Adipose tissue (tissue), 3 donors: Measurements from ENCODE around the gene SNX30. TPM values are rescaled to one million over a fixed set of nuclear protein-coding genes. Genes with fewer than 3 reads are reported as not detected.
A peak's percentile ranks its signal among the peaks of the same experiment; 100 is the strongest.
"Not testable (repeated sequence)": the region's sequence is repeated elsewhere in the genome, so short reads cannot be mapped to it uniquely, and the experiment has no call there.

ENCODE experiments used
- H3K27ac ChIP-seq: one replicate; pipeline ENCODE4 v1.5.1; 2013; ENCODE audit warnings: low read depth, low read length
- WGBS, 3 donors: extraction: QIAGEN DNeasy Blood & Tissue Kit; methylation state at CpG; one replicate each; pipeline ENCODE4 v1.1.7; 2013; 5-methylcytosine and 5-hydroxymethylcytosine counted together
- polyA plus RNA-seq, 3 donors: library from polyadenylated mRNA; stranded (reverse); fragments of 200-250 nt; gene quantifications; one replicate each; pipeline ENCODE4 v1.2.3, GENCODE V29; 2013
- donor health status: healthy with polysubstance abuse.
- donor health status: Bipolar disorder and iron deficiency.
- donor health status: healthy.

The SNX30 gene, protein sequence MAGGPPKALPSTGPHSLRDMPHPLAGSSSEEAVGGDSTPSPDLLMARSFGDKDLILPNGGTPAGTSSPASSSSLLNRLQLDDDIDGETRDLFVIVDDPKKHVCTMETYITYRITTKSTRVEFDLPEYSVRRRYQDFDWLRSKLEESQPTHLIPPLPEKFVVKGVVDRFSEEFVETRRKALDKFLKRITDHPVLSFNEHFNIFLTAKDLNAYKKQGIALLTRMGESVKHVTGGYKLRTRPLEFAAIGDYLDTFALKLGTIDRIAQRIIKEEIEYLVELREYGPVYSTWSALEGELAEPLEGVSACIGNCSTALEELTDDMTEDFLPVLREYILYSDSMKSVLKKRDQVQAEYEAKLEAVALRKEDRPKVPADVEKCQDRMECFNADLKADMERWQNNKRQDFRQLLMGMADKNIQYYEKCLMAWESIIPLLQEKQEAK
- 1 to 10 TPM; 2.2 to 4.2 (median 3.3) TPM for polyA plus RNA-seq

DNA sequence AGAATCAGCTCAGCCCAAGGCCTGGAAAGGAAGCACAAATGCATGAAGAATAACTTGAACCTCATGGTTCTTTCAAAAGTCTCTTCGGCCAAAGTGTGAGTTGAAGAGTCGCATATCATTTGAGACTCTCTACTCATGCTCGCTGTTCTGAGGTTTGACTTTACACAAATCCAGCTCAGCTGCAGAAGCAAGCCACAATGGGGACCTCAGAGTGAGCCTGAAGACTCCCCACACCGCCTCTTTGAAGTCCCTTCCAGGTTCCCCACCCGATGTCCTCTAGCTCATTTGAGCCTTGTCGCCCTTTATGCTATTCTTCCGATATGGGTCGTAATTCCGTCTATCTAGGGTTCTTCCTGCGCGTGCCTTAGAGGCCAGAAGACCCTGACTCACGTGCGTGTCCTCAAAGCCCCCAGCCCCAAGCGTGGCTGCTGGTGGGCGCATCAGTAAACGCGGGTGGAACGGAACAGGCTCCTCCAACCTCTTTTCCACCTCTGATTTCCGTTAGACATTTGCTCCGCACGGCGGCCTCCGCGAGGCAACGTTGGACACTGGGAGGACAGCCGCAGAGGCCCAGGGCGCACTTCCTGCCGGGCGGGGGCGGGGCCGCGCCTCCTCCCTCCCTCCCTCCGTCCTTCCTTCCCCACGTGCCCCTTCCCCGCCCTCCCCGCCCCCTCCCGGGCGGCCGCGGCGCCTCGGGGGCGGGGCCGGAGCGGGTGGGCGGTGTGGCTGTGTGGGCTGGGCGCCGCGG, at the start of gene SNX30:
TSS of gene SNX30 (plus strand) at position 745 of the 748 bp plus-strand sequence. CDS start 242 bp downstream, outside the sequence.
- 6 to 9% (median 7%) methylated on average over 26 to 49 of the region's 49 CpGs for WGBS, 3 donors
- peak within 1 kb of the TSS; percentile 33 for H3K27ac ChIP-seq

DNA sequence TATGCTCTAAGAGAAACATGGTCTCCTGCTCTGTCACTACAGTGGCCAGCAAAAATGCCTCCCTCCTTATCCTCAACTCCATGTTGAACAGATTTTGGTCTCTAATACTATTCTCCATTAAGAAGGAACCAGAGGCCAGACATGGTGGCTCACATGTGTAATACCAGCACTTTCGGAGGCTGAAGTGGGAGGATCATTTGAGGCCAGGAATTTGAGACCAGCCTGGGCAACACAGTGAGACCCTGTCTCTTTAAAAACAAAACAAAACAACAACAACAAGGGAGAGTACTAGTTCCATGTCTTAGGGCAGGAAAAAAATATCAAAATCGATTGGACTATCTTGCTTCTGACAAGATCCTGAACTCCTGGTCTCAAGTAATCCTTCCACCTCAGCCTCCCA, 47.3 kb upstream of the SNX30 start:
- 87 to 97% (median 96%) methylated on average over 2 of the region's 2 CpGs for WGBS, 3 donors
- H3K27ac ChIP-seq = no peak overlapping the region

DNA sequence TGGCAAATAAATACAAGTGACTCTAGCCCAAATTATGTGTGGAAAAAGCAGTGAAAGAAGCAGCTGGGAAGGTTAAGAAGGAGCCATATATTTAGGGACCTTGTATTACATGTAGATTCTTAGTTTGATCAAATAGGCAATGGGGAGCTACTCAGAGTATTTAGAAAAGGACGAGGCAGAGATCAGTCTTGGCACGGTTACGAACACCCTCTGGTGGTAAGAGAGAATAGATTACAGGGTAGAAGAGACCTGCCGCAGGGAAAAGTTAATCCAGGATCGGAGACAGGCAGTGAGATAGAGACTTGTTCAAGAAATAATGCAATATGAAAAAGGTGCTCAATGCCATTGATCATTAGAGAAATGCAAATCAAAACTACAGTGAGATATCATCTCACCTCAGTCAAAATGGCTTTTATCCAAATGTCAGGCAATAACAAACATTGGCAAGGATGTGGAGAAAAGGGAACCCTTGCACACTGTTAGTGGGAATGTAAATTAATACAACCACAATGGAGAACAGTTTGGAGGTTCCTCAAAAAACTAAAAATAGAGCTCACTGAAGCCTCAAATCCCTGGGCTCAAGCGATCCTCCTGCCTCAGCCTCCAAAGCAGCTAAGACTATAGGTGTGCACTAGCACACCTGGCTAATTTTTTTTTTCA, 44.7 kb upstream of the SNX30 start:
- no peak overlapping the region for H3K27ac ChIP-seq
- 30 to 75% (median 67%) methylated on average over 6 of the region's 6 CpGs for WGBS, 3 donors

DNA sequence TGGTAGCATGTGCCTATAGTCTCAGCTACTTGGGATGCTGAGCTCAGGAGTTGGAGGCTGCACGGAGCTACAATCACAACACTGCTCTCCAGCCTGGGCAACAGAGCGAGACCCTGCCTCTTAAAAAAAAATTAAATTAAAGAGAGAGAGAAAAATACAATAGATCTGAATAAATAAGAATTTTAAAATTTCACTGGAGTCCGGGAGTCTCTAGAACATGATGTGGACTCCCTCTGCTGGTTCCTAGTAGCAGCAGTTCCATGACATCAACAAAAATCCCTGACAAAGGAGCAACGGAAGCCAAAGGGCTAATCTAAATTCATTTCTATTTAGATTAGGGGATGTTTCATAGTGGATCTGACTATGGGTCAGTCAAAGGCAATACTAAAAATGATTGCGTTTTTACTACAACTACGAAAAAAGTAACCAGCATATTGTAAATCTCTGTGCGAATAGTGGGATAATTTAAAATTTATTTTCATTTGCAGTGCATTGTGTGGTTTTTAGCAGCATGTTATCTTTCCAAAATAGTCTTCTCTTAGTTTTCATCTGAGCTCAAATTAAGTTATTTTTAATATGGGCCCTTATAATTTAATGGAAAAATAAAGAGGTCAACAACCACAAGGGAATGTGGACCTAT, 39.4 kb upstream of the SNX30 start:
- WGBS, 3 donors = 74 to 83% (median 77%) methylated on average over 7 of the region's 7 CpGs
- H3K27ac ChIP-seq = no peak overlapping the region

DNA sequence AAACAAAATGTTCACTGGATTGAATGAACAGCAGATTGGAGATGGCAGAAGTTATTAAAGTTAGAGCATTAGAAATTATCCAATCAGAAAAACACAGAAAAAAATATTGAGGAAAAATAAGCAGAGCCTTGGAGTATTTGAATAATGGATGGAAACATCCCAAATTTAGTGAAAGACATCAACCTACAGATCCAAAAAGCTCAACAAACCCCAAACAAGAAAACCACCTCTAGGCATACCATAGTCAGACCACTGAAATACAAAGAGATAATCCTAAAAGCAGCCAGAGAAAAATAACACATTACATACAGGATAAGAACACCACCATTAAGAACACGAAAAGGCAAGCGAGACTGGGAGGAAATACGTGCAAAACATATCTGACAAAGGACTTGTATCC, 37.9 kb upstream of the SNX30 start:
- 97 to 100% (median 98%) methylated on average over 3 of the region's 3 CpGs for WGBS, 3 donors
- no peak overlapping the region for H3K27ac ChIP-seq

DNA sequence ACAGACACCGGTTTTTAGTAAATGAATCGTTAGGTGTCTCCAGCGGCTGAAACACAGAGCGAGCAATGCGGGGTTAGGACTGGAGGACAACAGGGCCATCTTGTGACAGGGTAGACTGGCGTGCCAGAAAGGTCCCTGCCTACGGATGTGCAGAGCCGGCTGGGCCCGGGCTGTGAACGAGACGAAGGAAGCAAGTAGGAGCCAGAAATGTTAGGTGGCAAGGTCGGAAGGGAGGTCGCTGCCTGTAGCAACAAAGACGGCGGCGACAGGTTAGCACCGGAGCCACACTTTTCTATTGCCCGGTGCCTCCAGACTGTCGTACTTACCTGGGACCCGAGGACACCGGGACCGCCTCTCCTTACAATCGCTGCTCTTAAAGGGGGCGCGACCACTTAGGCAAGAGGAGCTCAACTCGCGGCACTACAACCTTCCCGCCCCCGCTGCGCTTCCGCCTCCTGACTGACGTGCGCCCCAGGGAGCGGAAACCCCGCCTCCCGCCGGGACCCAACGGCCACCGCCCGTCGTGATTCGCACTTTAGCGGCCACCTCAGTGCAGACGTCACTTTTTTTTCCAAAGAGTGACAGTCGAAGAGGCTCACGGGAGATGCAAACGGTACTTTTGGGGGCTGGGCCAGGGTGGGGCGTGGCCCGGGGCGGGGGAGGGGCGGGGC, 32.8 kb upstream of the SNX30 start, which contains the start of gene INIP:
TSS of gene INIP (minus strand) at position 457 of the 671 bp plus-strand sequence. CDS start 1,632 bp downstream, outside the sequence.
- 0 to 1% (median 0%) methylated on average over 51 of the region's 51 CpGs for WGBS, 3 donors
- H3K27ac ChIP-seq = no peak within 1 kb of the TSS

DNA sequence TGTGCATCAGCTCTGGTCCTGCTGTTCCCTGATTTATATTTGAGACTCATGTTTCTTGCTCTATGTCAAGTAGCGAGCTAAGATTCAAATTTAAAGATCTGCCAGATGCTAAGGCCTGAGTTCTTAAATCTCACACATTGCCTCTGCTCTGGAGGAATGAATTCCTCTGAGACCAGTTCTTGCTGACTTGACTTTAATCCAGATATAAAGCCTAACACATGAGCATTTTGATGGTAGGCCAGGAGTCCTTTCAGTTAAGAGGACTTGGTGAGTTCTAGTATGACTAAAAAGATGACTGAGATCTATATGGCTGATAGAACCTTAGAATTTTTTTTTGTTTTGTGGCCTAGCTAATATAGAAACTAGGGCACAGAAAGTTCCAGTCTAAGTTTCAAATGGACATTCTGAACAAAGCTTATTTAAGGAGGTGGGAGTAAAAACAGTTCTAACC, 31.3 kb upstream of the SNX30 start:
- no peak overlapping the region for H3K27ac ChIP-seq
- 70 to 84% (median 82%) methylated on average over 1 of the region's 1 CpG for WGBS, 3 donors

DNA sequence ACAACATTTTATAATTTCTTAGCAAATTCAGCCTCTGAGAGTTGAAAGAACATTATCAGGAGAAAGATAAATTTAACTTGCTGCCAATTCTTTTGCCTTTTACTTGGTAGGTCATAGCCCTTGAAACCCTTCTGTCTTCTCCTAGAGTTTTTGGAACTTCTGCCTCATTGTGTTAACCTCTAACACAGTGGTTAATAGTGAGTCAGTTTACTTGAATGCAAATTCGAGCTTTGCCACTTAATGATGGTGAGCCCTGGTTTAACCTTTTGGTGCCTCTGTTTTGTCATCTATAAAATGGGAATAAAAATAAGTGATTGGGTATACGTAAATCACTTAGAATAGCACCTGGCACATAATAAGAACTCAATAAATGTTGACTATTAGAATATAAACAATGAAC, 30.9 kb upstream of the SNX30 start:
- WGBS, 3 donors = 67 to 77% (median 75%) methylated on average over 2 of the region's 2 CpGs
- no peak overlapping the region for H3K27ac ChIP-seq

DNA sequence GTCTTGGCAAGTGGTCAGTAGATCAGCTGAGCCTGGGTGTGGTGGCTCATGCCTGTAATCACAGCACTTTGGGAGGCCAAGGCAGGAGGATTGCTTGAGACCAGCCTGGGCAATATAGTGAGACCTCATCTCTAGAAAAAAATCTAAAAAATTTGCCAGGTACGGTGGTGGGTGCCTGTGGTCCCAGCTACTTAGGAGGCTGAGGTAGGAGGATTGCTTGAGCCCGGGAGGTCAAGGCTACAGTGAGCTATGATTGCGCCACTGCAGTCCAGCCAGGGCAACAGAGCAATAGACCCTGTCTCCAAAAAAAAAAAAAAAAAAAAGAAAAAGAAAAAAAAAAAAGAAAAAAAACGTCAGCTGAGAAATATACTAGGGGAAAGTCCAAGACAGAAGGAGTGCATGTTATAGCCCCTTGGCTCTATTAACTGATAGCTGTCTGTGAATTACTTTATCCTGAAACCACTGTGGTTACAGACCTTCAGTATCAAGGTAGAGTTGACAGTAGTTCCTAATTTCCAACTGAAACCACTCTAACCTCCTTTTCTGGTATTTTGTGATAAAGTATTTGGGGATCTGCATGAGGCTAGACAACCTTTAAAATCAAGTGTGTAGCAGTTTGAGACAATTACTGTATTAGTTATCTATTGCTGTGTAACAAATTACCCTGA, 30.3 kb upstream of the SNX30 start:
- WGBS, 3 donors = 82 to 89% (median 85%) methylated on average over 4 of the region's 4 CpGs

DNA sequence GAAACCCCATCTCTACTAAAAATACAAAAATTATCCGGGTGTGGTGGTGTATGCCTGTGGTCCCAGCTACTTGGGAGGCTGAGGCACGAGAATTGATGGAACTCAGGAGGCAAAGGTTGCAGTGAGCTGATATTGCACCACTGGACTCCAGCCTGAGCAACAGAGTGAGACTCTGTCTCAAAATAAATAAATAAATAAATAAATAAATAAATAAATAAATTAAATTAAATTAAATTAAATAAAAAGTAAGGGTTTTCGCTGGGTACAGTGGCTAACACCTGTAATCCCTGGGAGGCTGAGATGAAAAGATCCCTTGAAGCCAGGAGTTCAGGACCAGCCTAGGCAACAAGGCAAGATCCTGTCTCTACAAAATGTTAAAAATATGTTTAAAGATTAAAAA, 27.8 kb upstream of the SNX30 start:
- WGBS, 3 donors = 93 to 98% (median 96%) methylated on average over 3 of the region's 3 CpGs
- H3K27ac ChIP-seq = not testable (repeated sequence)

More for the DNA sequence above, 30.3 kb upstream of the SNX30 start:
- H3K27ac ChIP-seq = no peak overlapping the region

DNA sequence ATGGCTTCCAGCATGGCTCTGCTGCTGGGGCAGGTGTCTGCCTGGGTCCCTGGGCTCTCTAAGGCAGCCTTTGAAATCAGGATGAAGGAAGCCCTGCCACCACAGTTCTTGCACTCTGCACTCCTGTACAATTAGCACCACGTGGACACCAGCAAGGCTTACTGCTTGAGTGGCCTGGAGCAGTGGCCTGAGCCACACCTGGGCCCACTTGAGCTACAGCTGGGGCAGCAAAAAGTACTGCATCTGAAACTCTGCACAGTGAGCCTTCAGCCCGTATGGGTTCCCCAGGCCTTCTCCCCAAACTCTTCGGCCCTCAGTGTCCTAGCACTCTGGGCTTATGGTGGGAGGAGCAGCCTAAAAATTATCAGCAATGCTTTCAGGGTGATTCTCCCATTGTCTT, 24.6 kb upstream of the SNX30 start:
- H3K27ac ChIP-seq = no peak overlapping the region
- WGBS, 3 donors = 84 to 88% (median 88%) methylated on average over 3 of the region's 3 CpGs

DNA sequence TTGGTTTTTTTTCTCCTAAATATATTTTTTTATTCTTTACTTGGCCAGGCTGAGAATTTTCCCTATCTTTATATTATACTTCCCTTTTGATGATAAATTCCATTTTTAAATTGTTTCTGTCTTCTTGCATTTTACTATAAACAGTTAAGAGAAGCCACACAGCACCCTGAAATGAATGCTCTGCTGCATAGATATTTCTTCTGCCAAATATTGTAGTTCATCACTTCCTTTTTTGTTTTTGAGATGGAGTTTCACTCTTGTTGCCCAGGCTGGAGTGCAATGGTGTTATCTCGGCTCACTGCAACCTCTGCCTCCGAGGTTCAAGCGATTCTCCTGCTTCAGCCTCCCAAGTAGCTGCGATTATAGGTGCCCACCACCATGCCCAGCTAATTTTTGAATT, 24.1 kb upstream of the SNX30 start:
- WGBS, 3 donors = 88 to 92% (median 91%) methylated on average over 4 of the region's 4 CpGs
- no peak overlapping the region for H3K27ac ChIP-seq

DNA sequence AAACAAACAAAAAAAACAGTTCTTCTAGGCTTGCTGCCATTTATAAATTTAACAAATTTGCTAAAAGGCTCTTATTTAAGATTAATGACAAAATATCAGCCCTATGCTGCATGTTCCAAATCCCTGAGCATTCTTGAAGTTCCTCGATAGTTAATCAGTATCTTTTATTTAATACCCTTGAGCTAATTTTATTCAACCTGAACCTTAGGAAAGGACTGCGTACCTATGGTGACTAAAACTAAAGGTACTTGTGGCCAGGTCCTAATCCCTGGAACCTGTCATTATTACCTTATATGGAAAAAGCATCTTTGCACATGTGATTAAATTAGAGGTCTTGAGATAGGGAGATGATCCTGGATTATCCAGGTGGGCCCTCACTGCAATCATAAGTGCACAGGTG, 22.2 kb upstream of the SNX30 start:
- H3K27ac ChIP-seq = no peak overlapping the region
- 67 to 98% (median 97%) methylated on average over 2 of the region's 2 CpGs for WGBS, 3 donors

DNA sequence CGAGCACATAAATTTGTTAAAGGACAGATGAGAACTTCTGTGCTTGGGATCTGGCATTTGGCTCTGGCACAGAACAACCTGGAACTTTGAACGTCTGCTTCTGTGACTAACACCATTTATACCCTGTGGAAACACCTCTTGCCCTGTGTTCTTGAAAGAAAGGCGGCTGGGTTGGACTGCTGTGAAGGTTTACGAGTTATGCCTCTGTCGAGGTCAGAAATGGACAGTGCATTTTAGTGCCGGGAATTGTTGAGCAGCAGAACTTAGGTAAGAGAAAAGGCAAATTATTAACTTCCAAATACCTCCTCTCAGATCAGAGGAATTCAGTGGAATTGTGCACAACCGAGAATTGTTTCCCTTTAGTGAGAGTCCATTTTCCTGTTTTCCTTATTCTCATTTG, 18.6 kb upstream of the SNX30 start:
- 41 to 86% (median 74%) methylated on average over 7 of the region's 7 CpGs for WGBS, 3 donors
- H3K27ac ChIP-seq = no peak overlapping the region

DNA sequence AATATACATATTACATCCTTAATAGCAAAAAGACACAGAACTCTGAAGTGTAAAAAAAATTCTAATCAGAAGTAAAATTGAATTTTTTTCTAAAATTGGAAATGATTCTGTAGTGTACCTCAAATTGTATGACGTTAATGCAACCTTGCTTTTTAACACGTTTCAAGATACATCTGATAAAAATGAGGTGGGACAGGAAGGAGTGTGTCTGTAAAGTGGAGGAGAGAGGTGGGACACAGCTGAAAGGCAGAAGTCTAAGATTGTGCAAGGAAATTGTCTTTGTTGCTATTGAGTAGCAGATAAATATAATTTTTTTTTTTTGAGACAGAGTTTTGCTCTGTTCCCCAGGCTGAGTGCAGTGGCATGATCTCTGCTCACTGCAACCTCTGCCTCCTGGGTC, 15.7 kb upstream of the SNX30 start:
- WGBS, 3 donors = 60 to 64% (median 63%) methylated on average over 2 of the region's 2 CpGs
- no peak overlapping the region for H3K27ac ChIP-seq

DNA sequence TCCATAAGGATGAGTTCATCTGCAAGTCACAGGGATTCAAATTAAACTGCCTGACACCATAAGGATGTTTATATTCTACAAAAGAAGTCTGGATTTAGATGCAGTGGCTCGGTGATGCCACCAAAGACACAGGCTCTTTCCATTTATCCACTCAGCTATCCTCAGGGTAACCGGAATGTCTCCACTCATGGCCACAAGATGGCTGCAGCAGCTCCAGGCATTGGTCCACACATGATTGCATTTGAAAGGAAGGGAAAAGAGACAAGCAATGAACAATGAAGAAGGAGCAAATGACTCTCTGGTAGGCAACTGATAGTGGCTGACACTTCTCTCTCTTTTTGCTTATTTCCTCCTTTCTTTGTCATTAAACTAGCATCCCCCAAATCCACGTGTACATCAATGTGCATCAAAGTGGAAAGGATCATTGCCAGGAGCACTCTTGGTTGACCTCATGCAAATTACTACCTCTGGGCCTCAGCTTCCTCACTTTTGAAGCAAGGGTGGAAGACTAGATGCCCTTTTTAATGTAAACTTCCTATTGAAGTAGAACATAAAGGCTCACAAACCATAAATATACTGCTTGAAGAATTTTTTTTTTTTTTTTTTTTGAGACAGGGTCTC, 7.2 kb upstream of the SNX30 start:
- WGBS, 3 donors = 89 to 90% (median 89%) methylated on average over 3 of the region's 3 CpGs
- no peak overlapping the region for H3K27ac ChIP-seq

DNA sequence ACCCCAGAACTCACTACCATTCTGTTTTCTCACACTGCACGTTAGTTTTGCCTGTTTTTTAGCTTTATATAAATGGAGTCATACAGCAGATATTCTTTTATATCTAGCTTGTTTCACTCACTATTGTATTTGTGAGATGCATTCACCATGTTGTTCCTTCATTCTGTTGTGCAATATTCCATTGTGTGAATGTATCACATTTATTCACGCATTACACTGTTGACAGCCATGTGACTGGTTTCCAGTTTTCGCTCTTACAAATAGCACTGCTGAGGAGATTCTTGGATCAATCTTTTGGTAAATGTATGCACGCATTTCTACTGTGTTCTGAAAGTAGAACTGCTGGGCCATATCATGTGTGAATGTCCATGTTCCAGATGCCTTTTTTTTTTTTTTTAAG, 6.4 kb upstream of the SNX30 start:
- WGBS, 3 donors = 80 to 84% (median 82%) methylated on average over 4 of the region's 4 CpGs
- H3K27ac ChIP-seq = no peak overlapping the region
